ENCODE data around the gene SLC35E1. TPM values are rescaled to one million over a fixed set of nuclear protein-coding genes. Genes with fewer than 3 reads are reported as not detected.

The SLC35E1 gene
- total and polyA plus RNA-seq, 2 experiments from 2014 or later, result 17.0 to 30.3 TPM

DNA sequence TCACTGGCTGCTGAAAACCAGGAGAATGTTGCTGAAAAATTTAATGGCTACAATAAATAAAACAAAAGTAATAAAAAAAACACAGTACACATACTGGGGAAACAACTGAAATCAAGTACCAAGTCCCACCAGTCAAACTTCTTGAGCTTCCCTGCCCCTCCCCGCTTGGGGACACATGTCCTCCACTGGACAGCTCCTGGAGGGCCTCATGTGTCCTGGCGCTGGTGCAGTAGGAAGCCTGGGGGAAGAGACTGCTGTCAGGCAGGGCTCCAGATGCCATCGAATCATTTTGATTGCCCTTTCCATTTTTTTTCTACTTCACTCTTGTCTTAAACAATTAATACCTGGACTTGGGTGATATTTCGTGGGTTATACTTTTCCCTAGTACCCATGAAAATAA lies 26.6 kb upstream of the SLC35E1 start:
- H3K4me2 ChIP-seq, result no peak overlapping the region
- H3K36me3 ChIP-seq (ENCODE audit: insufficient read depth), result no peaks in the 10 kb centered on the region
- no peaks in the 10 kb centered on the region for H3K27me3 ChIP-seq (ENCODE audit: insufficient read depth)
- Mint-ChIP-seq H3K27me3 (ENCODE audit: insufficient read depth, low read depth, poor library complexity) (peaks cover 8% of the 10 kb centered on the region), H3K36me3 (ENCODE audit: low read depth) (no peaks in the 10 kb centered on the region; the same call in 2 of the 3 replicates), H3K27ac (no peak overlapping the region), H3K4me3 (no peak overlapping the region), H3K4me1 (no peaks in the 10 kb centered on the region), H3K9me3 (no peaks in the 10 kb centered on the region; the same call in 2 of the 3 replicates)
- H2AFZ ChIP-seq, result no peak overlapping the region
- no peak for ATAC-seq
- H3K27ac ChIP-seq (ENCODE audit: low read depth), result no peak overlapping the region
- peaks cover 94% of the 10 kb centered on the region for H3K79me2 ChIP-seq (replicated peaks; ENCODE audit: insufficient read depth)
- H3F3A ChIP-seq (replicated peaks; ENCODE audit: low read depth), result no peaks in the 10 kb centered on the region
- no peaks in the 10 kb centered on the region for H3K9me2 ChIP-seq (ENCODE audit: insufficient read depth)
- TF ChIP-seq EZH2phosphoT487 (IDR thresholded peaks at IDR 0.05; ENCODE audit: unreplicated experiment) (no peak), POLR2AphosphoS5 (IDR thresholded peaks at IDR 0.05; ENCODE audit: low read depth) (no peak), STAT1 (IDR thresholded peaks at IDR 0.05; ENCODE audit: unreplicated experiment) (no peak), EZH2 (IDR thresholded peaks at IDR 0.05; ENCODE audit: low read depth, unreplicated experiment) (no peak), NANOG (IDR thresholded peaks at IDR 0.05; ENCODE audit: borderline replicate concordance) (no peak)
- TF ChIP-seq, protein P1, sequence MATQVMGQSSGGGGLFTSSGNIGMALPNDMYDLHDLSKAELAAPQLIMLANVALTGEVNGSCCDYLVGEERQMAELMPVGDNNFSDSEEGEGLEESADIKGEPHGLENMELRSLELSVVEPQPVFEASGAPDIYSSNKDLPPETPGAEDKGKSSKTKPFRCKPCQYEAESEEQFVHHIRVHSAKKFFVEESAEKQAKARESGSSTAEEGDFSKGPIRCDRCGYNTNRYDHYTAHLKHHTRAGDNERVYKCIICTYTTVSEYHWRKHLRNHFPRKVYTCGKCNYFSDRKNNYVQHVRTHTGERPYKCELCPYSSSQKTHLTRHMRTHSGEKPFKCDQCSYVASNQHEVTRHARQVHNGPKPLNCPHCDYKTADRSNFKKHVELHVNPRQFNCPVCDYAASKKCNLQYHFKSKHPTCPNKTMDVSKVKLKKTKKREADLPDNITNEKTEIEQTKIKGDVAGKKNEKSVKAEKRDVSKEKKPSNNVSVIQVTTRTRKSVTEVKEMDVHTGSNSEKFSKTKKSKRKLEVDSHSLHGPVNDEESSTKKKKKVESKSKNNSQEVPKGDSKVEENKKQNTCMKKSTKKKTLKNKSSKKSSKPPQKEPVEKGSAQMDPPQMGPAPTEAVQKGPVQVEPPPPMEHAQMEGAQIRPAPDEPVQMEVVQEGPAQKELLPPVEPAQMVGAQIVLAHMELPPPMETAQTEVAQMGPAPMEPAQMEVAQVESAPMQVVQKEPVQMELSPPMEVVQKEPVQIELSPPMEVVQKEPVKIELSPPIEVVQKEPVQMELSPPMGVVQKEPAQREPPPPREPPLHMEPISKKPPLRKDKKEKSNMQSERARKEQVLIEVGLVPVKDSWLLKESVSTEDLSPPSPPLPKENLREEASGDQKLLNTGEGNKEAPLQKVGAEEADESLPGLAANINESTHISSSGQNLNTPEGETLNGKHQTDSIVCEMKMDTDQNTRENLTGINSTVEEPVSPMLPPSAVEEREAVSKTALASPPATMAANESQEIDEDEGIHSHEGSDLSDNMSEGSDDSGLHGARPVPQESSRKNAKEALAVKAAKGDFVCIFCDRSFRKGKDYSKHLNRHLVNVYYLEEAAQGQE (IDR thresholded peaks at IDR 0.05; ENCODE audit: unreplicated experiment), result no peak
- TF ChIP-seq, protein P2, sequence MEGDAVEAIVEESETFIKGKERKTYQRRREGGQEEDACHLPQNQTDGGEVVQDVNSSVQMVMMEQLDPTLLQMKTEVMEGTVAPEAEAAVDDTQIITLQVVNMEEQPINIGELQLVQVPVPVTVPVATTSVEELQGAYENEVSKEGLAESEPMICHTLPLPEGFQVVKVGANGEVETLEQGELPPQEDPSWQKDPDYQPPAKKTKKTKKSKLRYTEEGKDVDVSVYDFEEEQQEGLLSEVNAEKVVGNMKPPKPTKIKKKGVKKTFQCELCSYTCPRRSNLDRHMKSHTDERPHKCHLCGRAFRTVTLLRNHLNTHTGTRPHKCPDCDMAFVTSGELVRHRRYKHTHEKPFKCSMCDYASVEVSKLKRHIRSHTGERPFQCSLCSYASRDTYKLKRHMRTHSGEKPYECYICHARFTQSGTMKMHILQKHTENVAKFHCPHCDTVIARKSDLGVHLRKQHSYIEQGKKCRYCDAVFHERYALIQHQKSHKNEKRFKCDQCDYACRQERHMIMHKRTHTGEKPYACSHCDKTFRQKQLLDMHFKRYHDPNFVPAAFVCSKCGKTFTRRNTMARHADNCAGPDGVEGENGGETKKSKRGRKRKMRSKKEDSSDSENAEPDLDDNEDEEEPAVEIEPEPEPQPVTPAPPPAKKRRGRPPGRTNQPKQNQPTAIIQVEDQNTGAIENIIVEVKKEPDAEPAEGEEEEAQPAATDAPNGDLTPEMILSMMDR (conservative IDR thresholded peaks at IDR 0.05; ENCODE audit: low read depth in 2 of 2), result no peak
- TF ChIP-seq, protein P3, sequence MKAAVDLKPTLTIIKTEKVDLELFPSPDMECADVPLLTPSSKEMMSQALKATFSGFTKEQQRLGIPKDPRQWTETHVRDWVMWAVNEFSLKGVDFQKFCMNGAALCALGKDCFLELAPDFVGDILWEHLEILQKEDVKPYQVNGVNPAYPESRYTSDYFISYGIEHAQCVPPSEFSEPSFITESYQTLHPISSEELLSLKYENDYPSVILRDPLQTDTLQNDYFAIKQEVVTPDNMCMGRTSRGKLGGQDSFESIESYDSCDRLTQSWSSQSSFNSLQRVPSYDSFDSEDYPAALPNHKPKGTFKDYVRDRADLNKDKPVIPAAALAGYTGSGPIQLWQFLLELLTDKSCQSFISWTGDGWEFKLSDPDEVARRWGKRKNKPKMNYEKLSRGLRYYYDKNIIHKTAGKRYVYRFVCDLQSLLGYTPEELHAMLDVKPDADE (IDR thresholded peaks at IDR 0.05), result no peak
- TF ChIP-seq, protein P4, sequence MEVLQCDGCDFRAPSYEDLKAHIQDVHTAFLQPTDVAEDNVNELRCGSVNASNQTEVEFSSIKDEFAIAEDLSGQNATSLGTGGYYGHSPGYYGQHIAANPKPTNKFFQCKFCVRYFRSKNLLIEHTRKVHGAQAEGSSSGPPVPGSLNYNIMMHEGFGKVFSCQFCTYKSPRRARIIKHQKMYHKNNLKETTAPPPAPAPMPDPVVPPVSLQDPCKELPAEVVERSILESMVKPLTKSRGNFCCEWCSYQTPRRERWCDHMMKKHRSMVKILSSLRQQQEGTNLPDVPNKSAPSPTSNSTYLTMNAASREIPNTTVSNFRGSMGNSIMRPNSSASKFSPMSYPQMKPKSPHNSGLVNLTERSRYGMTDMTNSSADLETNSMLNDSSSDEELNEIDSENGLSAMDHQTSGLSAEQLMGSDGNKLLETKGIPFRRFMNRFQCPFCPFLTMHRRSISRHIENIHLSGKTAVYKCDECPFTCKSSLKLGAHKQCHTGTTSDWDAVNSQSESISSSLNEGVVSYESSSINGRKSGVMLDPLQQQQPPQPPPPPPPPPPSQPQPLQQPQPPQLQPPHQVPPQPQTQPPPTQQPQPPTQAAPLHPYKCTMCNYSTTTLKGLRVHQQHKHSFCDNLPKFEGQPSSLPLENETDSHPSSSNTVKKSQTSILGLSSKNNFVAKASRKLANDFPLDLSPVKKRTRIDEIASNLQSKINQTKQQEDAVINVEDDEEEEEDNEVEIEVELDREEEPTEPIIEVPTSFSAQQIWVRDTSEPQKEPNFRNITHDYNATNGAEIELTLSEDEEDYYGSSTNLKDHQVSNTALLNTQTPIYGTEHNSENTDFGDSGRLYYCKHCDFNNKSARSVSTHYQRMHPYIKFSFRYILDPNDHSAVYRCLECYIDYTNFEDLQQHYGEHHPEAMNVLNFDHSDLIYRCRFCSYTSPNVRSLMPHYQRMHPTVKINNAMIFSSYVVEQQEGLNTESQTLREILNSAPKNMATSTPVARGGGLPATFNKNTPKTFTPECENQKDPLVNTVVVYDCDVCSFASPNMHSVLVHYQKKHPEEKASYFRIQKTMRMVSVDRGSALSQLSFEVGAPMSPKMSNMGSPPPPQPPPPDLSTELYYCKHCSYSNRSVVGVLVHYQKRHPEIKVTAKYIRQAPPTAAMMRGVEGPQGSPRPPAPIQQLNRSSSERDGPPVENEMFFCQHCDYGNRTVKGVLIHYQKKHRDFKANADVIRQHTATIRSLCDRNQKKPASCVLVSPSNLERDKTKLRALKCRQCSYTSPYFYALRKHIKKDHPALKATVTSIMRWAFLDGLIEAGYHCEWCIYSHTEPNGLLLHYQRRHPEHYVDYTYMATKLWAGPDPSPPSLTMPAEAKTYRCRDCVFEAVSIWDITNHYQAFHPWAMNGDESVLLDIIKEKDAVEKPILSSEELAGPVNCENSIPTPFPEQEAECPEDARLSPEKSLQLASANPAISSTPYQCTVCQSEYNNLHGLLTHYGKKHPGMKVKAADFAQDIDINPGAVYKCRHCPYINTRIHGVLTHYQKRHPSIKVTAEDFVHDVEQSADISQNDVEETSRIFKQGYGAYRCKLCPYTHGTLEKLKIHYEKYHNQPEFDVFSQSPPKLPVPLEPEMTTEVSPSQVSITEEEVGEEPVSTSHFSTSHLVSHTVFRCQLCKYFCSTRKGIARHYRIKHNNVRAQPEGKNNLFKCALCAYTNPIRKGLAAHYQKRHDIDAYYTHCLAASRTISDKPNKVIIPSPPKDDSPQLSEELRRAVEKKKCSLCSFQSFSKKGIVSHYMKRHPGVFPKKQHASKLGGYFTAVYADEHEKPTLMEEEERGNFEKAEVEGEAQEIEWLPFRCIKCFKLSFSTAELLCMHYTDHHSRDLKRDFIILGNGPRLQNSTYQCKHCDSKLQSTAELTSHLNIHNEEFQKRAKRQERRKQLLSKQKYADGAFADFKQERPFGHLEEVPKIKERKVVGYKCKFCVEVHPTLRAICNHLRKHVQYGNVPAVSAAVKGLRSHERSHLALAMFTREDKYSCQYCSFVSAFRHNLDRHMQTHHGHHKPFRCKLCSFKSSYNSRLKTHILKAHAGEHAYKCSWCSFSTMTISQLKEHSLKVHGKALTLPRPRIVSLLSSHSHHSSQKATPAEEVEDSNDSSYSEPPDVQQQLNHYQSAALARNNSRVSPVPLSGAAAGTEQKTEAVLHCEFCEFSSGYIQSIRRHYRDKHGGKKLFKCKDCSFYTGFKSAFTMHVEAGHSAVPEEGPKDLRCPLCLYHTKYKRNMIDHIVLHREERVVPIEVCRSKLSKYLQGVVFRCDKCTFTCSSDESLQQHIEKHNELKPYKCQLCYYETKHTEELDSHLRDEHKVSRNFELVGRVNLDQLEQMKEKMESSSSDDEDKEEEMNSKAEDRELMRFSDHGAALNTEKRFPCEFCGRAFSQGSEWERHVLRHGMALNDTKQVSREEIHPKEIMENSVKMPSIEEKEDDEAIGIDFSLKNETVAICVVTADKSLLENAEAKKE (CRISPR knock-in tag; IDR thresholded peaks at IDR 0.05), result no peak
- no peak for DNase-seq (ENCODE audit: low spot score)
- no peaks in the 10 kb centered on the region for H3K4me1 ChIP-seq (ENCODE audit: insufficient read depth)
- H3K4me3 ChIP-seq, result no peak overlapping the region
- H4K20me1 ChIP-seq (replicated peaks; ENCODE audit: insufficient read depth), result peaks cover 58% of the 10 kb centered on the region
